ENCODE data around the gene PRTG.

GRCh38 chr15:55768670-55769185, 25.8 kb upstream of the PRTG start:
- no peak for TF ChIP-seq RELA (CRISPR knock-in tag; IDR thresholded peaks at IDR 0.05; ENCODE audit: borderline replicate concordance)
- TF ChIP-seq JUN (CRISPR knock-in tag; IDR thresholded peaks at IDR 0.05), result no peak
- TF ChIP-seq CTCF (IDR thresholded peaks at IDR 0.05), result no peak
- no peak for TF ChIP-seq GABPB1 (CRISPR knock-in tag; IDR thresholded peaks at IDR 0.05)
- TF ChIP-seq, protein P1, sequence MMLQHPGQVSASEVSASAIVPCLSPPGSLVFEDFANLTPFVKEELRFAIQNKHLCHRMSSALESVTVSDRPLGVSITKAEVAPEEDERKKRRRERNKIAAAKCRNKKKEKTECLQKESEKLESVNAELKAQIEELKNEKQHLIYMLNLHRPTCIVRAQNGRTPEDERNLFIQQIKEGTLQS (CRISPR knock-in tag; conservative IDR thresholded peaks at IDR 0.05), result no peak
- TF ChIP-seq AFF4 (CRISPR knock-in tag; IDR thresholded peaks at IDR 0.05; ENCODE audit: borderline replicate concordance), result no peak
- no peak for TF ChIP-seq NFATC4 (CRISPR knock-in tag; IDR thresholded peaks at IDR 0.05)
- TF ChIP-seq, protein P2, sequence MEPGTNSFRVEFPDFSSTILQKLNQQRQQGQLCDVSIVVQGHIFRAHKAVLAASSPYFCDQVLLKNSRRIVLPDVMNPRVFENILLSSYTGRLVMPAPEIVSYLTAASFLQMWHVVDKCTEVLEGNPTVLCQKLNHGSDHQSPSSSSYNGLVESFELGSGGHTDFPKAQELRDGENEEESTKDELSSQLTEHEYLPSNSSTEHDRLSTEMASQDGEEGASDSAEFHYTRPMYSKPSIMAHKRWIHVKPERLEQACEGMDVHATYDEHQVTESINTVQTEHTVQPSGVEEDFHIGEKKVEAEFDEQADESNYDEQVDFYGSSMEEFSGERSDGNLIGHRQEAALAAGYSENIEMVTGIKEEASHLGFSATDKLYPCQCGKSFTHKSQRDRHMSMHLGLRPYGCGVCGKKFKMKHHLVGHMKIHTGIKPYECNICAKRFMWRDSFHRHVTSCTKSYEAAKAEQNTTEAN (CRISPR knock-in tag; IDR thresholded peaks at IDR 0.05), result no peak
- TF ChIP-seq CREB1 (CRISPR knock-in tag; IDR thresholded peaks at IDR 0.05), result no peak
- TF ChIP-seq, protein P3, sequence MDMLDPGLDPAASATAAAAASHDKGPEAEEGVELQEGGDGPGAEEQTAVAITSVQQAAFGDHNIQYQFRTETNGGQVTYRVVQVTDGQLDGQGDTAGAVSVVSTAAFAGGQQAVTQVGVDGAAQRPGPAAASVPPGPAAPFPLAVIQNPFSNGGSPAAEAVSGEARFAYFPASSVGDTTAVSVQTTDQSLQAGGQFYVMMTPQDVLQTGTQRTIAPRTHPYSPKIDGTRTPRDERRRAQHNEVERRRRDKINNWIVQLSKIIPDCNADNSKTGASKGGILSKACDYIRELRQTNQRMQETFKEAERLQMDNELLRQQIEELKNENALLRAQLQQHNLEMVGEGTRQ (CRISPR knock-in tag; IDR thresholded peaks at IDR 0.05), result no peak
- TF ChIP-seq, protein P4, sequence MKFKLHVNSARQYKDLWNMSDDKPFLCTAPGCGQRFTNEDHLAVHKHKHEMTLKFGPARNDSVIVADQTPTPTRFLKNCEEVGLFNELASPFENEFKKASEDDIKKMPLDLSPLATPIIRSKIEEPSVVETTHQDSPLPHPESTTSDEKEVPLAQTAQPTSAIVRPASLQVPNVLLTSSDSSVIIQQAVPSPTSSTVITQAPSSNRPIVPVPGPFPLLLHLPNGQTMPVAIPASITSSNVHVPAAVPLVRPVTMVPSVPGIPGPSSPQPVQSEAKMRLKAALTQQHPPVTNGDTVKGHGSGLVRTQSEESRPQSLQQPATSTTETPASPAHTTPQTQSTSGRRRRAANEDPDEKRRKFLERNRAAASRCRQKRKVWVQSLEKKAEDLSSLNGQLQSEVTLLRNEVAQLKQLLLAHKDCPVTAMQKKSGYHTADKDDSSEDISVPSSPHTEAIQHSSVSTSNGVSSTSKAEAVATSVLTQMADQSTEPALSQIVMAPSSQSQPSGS (CRISPR knock-in tag; IDR thresholded peaks at IDR 0.05; ENCODE audit: borderline replicate concordance, low read depth), result no peak

Measured in WTC11 (cell line).